GM10847 (cell line): ENCODE data around the gene MRPL38.

ENCODE experiments used
- POLR2A ChIP-seq: IDR thresholded peaks from 2 replicates; pipeline ENCODE4 v1.6.1; 2011; ENCODE audit not compliant: insufficient read length; ENCODE audit errors: extremely low read depth

MRPL38 gene

GRCh38 chr17:75855310-75856061 lies 49.2 kb downstream of the MRPL38 start, which contains the start of gene WBP2:
TSS of gene WBP2 (minus strand) at chr17:75855335. CDS start at chr17:75855297, 38 bp downstream.
- TF ChIP-seq POLR2A: peak; percentile 96

DNA sequence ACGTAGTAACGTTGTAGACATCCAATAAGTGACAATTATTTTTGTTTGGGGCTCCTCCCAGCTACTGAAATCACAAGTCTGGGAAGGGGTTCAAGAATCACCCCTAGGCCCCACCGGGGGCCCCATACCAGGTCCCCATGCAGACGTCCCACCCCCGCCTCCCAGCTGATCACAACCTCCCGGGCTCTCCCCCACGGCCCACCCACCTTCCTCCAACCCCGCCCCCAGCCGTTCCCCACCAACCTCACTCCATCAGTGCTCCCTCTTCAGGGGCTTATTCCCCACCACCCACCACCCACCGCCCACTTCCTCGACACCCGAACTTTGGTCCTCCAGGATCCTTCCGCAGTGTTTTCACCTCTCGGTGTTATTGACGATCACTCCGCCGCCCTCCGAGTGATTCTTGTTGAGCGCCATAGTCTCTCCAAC lies 49.8 kb downstream of the MRPL38 start:
- TF ChIP-seq POLR2A: no peak

DNA sequence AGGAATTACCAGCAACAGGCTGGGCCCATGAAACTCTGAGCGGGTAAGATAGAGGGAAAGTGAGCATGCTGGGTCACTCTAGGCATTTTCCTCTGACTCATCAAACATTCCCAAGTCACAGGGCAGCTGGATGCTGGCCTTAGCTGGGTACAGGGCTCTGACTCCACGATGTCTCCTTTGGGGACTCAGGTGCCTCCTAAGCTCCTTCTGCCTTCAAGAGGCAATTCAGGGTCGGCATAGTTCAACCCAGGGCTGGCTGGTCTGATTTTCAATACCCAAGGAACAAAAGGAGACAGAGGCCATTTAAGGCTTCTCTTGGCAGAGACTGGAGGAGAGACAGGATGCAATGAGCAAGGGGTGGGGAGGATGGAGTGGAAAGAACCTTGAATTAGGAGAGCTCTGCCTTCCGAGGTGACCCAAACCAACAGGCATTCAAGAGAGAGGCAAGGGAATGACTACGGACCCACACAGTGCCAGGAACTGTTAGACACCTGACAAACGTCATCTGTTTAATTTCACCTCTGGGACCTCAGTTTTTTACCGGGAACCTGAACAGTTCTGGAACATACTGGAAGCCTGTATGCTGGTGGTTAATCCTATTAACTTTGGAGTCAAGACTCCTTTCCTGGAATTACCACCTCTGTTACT lies 50.5 kb downstream of the MRPL38 start:
- no peak for TF ChIP-seq POLR2A

DNA sequence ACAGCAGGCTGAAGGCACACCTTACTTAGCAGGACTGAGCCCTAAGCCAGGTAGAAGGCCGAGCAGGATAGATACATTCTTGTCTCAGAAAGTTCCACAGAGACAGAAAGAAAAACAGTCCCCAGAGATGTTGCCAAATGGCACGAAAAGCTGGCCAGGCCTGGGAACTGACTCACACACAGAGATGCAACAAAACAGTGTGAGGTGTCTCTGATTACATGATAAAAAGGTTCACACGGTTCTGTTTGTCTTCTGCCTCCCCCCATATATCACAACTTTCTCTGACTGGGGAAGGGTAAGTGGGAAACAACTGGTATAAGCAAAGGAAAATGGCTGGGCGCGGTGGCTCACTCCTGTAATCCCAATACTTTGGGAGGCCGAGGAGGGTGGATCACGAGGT lies 51.3 kb downstream of the MRPL38 start:
- TF ChIP-seq POLR2A: no peak

DNA sequence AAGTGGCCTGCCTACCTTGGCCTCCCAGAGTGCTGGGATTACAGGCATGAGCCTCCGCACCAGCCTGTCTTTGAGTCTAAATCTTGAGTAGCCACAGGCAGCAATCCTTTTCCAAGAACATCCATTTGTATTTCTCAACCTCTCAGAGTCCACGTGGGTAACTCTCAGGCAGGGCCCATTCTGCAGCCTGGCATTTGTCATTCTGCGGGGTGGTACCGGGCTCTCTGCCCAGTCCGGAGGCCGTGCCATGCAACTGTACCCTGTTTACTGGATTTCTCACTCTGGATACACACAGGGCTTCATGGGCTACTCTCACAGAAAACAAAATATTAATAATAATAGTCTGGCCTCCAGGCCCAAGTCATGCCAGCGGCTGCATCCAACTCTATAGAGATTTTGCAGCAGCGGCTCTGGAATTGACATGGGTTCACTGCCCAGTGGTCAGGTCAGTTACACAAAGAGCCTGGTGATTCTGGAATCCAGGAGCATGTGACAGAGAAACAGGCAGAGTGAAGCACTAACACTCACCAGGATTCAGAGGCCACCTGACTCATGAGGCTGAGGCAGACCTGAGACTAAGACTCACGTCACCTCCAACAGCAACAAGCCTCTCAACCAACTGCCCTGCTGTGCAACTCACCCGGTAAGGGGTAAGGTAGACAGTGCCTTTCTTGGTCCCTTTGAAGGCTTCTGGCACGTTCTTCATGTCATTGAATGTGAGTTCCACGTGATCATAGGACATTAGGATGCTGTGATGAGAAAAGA lies 53.6 kb downstream of the MRPL38 start:
- TF ChIP-seq POLR2A: no peak

DNA sequence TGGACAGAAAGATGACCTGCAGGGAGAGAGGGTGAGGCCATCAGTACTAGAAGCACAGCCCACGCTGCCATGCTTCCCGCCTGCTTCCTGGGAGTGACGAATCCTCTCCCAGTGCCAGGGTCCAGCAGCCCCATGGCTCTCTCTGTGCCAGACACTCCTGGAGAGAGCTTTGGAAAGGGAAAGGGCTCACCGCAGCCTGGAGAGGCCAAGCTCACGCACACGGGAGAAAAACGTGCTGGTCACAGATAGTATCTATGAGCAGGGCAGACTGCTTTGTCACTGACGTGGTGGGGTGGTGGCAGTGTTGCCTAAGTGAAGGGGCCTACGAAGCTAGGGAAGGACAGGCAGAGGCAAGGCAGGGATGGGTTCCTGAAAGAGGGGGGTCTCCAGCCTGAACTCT lies 55.0 kb downstream of the MRPL38 start:
- no peak for TF ChIP-seq POLR2A

DNA sequence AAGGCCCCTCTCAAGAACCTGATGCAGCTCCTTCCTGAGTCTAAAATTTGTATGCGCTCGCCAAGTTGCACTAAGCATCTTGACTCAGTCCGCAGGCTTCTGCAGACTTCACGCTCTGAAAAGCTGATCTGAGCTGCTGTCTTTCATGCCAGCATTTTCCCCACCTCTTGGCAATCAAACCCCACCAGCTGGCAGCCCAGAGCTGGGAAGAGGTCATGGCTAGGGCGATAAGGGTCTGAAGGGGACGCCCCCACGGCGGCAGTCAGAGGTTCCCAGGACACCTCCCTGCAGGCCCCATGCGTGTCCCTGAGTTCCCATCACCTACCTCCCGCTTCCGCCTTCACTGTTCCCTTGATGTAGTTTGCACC lies 55.4 kb downstream of the MRPL38 start:
- no peak for TF ChIP-seq POLR2A
